DND-41 (cell line): ENCODE data around the gene IFNA17.
"Not testable (repeated sequence)": the region's sequence is repeated elsewhere in the genome, so short reads cannot be mapped to it uniquely, and the experiment has no call there.

Experiments used
- ATAC-seq: fragments of 200-7000 bp; cut with Tn5 transposase; 3 replicates; pipeline ENCODE4 v1.9.1; 2021; ENCODE audit warnings: low read depth; ENCODE audit not compliant: insufficient read depth
- DNase-seq: peaks from one replicate; pipeline ENCODE4 v3.0.0-alpha.2; 2020
- H2AFZ ChIP-seq: 2 replicates; pipeline ENCODE4 v1.6.0; 2012; ENCODE audit warnings: low read depth, low read length
- H3K27ac ChIP-seq: 2 replicates; pipeline ENCODE4 v1.5.1; 2012; ENCODE audit warnings: low read length, inconsistent platforms
- H3K27me3 ChIP-seq: fragments of 200-600 bp; sonication (generic); 2 replicates; pipeline ENCODE4 v1.6.0; 2012; ENCODE audit warnings: low read length, mild to moderate bottlenecking, inconsistent platforms; ENCODE audit not compliant: insufficient read depth, poor library complexity
- H3K36me3 ChIP-seq: 2 replicates; pipeline ENCODE4 v1.5.1; 2012; ENCODE audit warnings: low read length, inconsistent platforms; ENCODE audit not compliant: insufficient read depth
- H3K4me1 ChIP-seq: 2 replicates; pipeline ENCODE4 v1.5.1; 2012; ENCODE audit warnings: mild to moderate bottlenecking, low read length; ENCODE audit not compliant: insufficient read depth
- H3K4me2 ChIP-seq: 2 replicates; pipeline ENCODE4 v1.6.0; 2012; ENCODE audit warnings: mild to moderate bottlenecking, moderate library complexity, low read length, inconsistent platforms; ENCODE audit not compliant: insufficient read depth
- H3K4me3 ChIP-seq, 2 experiments: fragments of 200-600 bp in 1 of 2; shearing (Covaris generic) in 1 of 2; 2 replicates each; pipeline ENCODE4 v1.5.1; 2012 to 2016; ENCODE audit warnings: inconsistent platforms in 2 of 2, low read length in 2 of 2, mild to moderate bottlenecking in 2 of 2, low read depth in 1 of 2, moderate library complexity in 1 of 2
- H3K79me2 ChIP-seq: 2 replicates; pipeline ENCODE4 v1.6.0; 2012; ENCODE audit warnings: low read length, inconsistent platforms; ENCODE audit not compliant: insufficient read depth
- H3K9ac ChIP-seq: 2 replicates; pipeline ENCODE4 v1.6.0; 2012; ENCODE audit warnings: low read depth, mild to moderate bottlenecking, inconsistent platforms, low read length, moderate library complexity
- H3K9me3 ChIP-seq: 2 replicates; pipeline ENCODE4 v1.5.1; 2012; ENCODE audit warnings: low read length, moderate library complexity, mild to moderate bottlenecking, inconsistent platforms; ENCODE audit not compliant: insufficient read depth, severe bottlenecking
- H4K20me1 ChIP-seq: 2 replicates; pipeline ENCODE4 v1.6.0; 2012; ENCODE audit warnings: low read length; ENCODE audit not compliant: insufficient read depth
- EZH2 ChIP-seq: IDR thresholded peaks from 3 replicates; pipeline ENCODE4 v1.6.1; 2012; ENCODE audit warnings: borderline replicate concordance, low read depth, mild to moderate bottlenecking, moderate library complexity, low read length, inconsistent platforms; ENCODE audit not compliant: severe bottlenecking
- TF ChIP-seq, protein P1 (sequence below): IDR thresholded peaks from 2 replicates; pipeline ENCODE4 v1.5.1; 2012; ENCODE audit warnings: borderline replicate concordance, low read length, moderate library complexity, mild to moderate bottlenecking; ENCODE audit not compliant: poor library complexity, severe bottlenecking; ENCODE audit errors: extremely low read depth

Gene IFNA17

DNA sequence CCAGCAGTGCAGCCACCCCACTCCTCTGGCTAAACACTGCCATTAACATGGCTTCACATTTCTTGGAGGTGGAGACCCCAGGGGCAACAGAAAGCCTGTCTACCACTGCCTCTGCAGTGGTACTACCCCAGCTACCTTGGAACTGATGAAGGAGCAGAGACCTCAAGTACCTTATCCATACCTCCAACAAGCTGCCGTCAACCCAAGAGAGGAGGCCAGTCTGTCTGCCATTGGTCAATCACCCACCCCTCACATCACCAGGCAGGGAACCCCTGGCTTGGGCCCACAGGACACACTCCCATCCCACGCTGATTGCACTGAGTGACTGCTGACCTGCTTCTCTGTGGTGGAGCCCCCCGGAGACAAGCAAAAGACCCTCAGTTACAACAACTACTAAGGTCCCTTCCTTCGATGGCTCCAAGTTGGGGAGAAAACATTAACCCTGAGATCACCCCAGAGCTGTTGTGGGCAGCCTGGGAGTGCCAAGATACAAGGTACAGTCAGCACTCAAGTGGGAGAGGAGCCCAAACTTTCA is 6.2 kb upstream of the IFNA17 start:
- no peaks in the 10 kb centered on the region for H3K4me1 ChIP-seq
- no peaks in the 10 kb centered on the region for H3K79me2 ChIP-seq
- H4K20me1 ChIP-seq, result no peaks in the 10 kb centered on the region
- DNase-seq, result no peak
- no peak overlapping the region for H3K4me3 ChIP-seq
- H3K27ac ChIP-seq, result no peak overlapping the region
- no peak overlapping the region for H2AFZ ChIP-seq
- no peaks in the 10 kb centered on the region for H3K36me3 ChIP-seq
- TF ChIP-seq, protein P1, sequence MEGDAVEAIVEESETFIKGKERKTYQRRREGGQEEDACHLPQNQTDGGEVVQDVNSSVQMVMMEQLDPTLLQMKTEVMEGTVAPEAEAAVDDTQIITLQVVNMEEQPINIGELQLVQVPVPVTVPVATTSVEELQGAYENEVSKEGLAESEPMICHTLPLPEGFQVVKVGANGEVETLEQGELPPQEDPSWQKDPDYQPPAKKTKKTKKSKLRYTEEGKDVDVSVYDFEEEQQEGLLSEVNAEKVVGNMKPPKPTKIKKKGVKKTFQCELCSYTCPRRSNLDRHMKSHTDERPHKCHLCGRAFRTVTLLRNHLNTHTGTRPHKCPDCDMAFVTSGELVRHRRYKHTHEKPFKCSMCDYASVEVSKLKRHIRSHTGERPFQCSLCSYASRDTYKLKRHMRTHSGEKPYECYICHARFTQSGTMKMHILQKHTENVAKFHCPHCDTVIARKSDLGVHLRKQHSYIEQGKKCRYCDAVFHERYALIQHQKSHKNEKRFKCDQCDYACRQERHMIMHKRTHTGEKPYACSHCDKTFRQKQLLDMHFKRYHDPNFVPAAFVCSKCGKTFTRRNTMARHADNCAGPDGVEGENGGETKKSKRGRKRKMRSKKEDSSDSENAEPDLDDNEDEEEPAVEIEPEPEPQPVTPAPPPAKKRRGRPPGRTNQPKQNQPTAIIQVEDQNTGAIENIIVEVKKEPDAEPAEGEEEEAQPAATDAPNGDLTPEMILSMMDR, result no peak
- TF ChIP-seq EZH2, result no peak
- H3K9ac ChIP-seq, result no peak overlapping the region
- peaks cover 13% of the 10 kb centered on the region for H3K27me3 ChIP-seq
- H3K4me2 ChIP-seq, result no peak overlapping the region
- H3K9me3 ChIP-seq, result no peaks in the 10 kb centered on the region
- ATAC-seq, result no peak

DNA sequence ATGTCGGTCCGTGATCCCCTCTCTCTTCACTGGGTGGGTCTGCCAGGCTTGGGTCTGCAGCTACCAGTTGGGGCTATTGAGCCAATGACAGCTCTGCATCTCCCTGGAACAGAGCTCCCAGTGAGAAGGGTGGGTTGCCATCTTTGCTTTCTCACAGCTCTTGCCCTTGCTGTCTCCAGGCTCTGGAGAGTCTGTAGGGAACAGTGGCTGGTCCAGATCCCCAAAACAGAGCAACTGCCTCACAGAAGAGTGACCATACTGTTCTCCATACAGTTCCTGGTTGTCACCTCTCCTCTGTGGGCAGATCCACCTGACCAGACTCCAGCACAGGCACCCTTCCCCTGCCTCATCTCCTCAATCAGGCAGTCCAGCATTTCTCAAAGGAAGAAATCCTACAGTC is 5.2 kb upstream of the IFNA17 start:
- H3K9ac ChIP-seq, result no peak overlapping the region
- H3K36me3 ChIP-seq, result no peaks in the 10 kb centered on the region
- ATAC-seq, result no peak
- H3K4me3 ChIP-seq, result no peak overlapping the region
- H3K4me1 ChIP-seq, result no peaks in the 10 kb centered on the region
- TF ChIP-seq, protein P1, result no peak
- no peak for TF ChIP-seq EZH2
- H4K20me1 ChIP-seq, result no peaks in the 10 kb centered on the region
- H3K4me2 ChIP-seq, result no peak overlapping the region
- no peak overlapping the region for H2AFZ ChIP-seq
- peaks cover 13% of the 10 kb centered on the region for H3K27me3 ChIP-seq
- H3K27ac ChIP-seq, result no peak overlapping the region
- no peaks in the 10 kb centered on the region for H3K79me2 ChIP-seq
- H3K9me3 ChIP-seq, result no peaks in the 10 kb centered on the region
- no peak for DNase-seq

DNA sequence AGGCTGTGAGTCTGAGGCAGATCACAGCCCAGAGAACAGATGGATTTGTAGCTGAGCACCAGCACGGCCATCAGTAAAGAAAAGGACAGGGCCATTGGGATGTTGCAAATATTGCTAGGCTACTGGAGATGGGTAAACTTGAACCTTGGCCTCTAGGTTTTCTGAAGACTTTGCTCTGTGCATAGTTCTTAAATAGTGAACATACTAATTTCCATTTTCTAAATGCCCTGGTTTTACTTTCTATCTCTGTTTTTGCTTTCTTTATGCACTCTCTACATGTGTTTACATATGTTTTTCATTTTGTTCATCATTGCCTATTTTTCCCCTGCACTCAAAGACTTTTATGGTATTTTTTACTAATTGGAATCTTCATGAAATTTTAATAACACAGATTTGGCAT is 10.8 kb downstream of the IFNA17 start, which contains the start of gene IFNA16:
TSS of gene IFNA16 (minus strand) at position 101 of the 400 bp plus-strand sequence. CDS start at position 95, 6 bp downstream.
- not testable (repeated sequence) for H3K79me2 ChIP-seq, H3K4me1 ChIP-seq, H2AFZ ChIP-seq, H3K27me3 ChIP-seq, H4K20me1 ChIP-seq, H3K9me3 ChIP-seq, H3K4me3 ChIP-seq, H3K36me3 ChIP-seq, DNase-seq, H3K27ac ChIP-seq, ATAC-seq, H3K9ac ChIP-seq, H3K4me2 ChIP-seq

DNA sequence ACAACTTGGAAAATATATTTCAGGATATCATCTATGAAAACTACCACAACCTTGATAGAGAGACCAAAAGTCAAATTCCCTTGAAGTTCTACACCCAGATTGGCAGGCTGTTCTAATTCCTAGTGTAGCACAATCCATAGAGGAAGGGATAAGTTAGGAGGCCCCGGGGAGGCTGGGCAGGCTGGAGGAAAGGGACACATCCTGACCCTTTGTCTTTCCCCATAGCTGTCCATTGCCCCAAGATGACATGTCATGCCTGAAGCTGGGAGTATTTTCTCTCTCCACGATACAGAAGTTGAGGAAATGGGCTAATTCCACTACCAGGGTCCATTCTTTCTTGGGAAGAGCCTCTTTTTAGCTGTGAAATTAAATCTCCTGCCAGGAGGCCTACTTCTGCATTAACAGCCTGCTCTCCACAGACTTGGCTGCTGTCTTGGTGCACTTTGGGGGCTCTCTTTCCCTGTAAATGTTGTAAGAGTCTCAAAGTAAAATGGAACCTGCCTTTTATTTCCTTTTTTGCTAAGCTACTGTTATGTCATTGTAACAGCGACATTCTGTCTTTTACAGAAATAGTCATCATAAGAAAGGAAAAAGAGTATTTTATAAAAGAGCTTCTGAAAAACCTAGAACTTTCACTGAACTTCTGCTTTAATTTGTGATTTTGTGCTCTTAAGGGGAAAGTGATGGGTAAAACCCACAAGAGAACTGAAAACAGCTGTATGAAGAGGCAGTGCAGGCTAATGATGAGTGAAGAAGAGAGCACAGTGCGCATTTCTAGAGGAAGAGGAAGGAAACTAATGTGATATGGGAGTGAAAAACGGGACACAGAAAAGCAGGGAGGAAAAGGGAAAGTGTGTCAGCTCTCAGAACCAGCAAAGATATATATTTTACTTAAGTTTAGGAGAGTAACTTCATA is 14.4 kb downstream of the IFNA17 start:
- H3K9me3 ChIP-seq, H3K4me1 ChIP-seq, H3K79me2 ChIP-seq, H3K27ac ChIP-seq, H2AFZ ChIP-seq, H3K9ac ChIP-seq, DNase-seq, H3K4me3 ChIP-seq, H4K20me1 ChIP-seq, H3K36me3 ChIP-seq, H3K27me3 ChIP-seq, H3K4me2 ChIP-seq: not testable (repeated sequence)
- peak; percentile 60; the same call in 2 of the 3 replicates for ATAC-seq
- TF ChIP-seq, protein P1, result peak; percentile 64

DNA sequence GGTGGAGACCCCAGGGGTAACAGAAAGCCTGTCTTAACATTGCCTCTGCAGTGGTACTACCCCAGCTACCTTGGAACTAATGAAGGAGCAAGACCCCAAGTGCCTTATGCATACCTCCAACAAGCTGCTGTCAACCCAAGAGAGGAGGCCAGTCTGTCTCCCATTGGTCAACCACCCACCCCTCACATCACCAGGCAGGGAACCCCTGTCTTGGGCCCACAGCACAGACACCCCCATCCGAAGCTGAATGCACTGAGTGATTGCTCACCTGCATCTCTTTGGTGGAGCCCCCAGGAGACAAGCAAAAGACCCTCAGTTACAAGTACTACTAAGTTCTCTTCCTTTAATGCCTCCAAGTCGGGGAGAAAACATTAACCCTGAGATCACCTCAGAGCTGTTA is 15.9 kb downstream of the IFNA17 start:
- not testable (repeated sequence) for H3K4me2 ChIP-seq, H3K27ac ChIP-seq, H3K9me3 ChIP-seq, H2AFZ ChIP-seq, H3K79me2 ChIP-seq, H3K36me3 ChIP-seq, ATAC-seq, H3K27me3 ChIP-seq, H3K9ac ChIP-seq, H3K4me3 ChIP-seq, DNase-seq, H3K4me1 ChIP-seq, H4K20me1 ChIP-seq

DNA sequence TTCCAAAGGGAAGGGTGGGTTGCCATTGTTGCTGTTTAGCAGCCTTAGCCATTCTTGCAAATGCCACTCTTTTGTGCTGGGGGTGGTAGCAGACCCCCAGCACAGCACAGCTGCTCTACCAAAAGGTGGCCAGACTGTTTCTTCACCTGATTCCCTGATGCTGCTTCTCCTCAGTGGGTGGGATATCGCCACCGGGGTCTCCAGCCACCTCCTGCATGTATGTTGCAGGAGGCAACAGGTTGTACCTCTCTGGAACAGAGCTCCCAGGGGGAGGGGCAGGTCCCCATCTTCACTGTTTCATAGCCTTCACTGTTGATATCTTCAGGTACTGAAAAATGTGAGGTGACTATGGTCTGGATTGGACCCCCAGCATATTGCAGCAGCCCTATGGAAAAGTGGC is 17.2 kb downstream of the IFNA17 start:
- not testable (repeated sequence) for H3K27me3 ChIP-seq, H3K9me3 ChIP-seq, H3K27ac ChIP-seq, H2AFZ ChIP-seq, H3K36me3 ChIP-seq, H4K20me1 ChIP-seq, ATAC-seq, DNase-seq, H3K4me1 ChIP-seq, H3K4me3 ChIP-seq, H3K79me2 ChIP-seq, H3K4me2 ChIP-seq, H3K9ac ChIP-seq
